Measurements from ENCODE around the gene EFHC1. TPM values are rescaled to one million over a fixed set of nuclear protein-coding genes. Genes with fewer than 3 reads are reported as not detected.
A peak's percentile ranks its signal among the peaks of the same experiment; 100 is the strongest.

The EFHC1 gene
- total RNA-seq, 2 donors from 2014 or later, result 11.5 to 17.4 TPM

GRCh38 chr6:52504782-52505136 lies 84.6 kb downstream of the EFHC1 start:
- peaks cover 19% of the 10 kb centered on the region for H3K4me1 ChIP-seq
- intact Hi-C loops (cut with DNase I), result no loop called here
- no peak for ATAC-seq
- no peaks in the 10 kb centered on the region for H3K27me3 ChIP-seq
- H3K9me3 ChIP-seq, result no peaks in the 10 kb centered on the region
- 60 to 78% methylated on average over 1 to 10 of the region's 10 CpGs for WGBS, 2 donors
- peak overlapping the region; percentile 50 to 86 (median 80) for H3K27ac ChIP-seq
- H3K36me3 ChIP-seq (replicated peaks in 1 of 2; ENCODE audit: insufficient read depth in 1 of 2, low read depth in 2 of 2), result no peaks in the 10 kb centered on the region
- TF ChIP-seq CTCF (IDR thresholded peaks at IDR 0.05) (no peak), POLR2A (IDR thresholded peaks at IDR 0.05) (no peak)
- no peak overlapping the region for H3K4me3 ChIP-seq
- DNase-seq, result peak in 1 of 4 donors; percentile 17

GRCh38 chr6:52505726-52506409 lies 85.7 kb downstream of the EFHC1 start:
- ATAC-seq, result no peak
- no peaks in the 10 kb centered on the region for H3K9me3 ChIP-seq
- no peaks in the 10 kb centered on the region for H3K27me3 ChIP-seq
- WGBS, 2 donors, result 86 to 91% methylated on average over 16 of the region's 16 CpGs
- H3K27ac ChIP-seq, result no peak overlapping the region
- TF ChIP-seq CTCF (IDR thresholded peaks at IDR 0.05) (no peak), POLR2A (IDR thresholded peaks at IDR 0.05) (no peak)
- no peak for DNase-seq
- no peaks in the 10 kb centered on the region for H3K36me3 ChIP-seq (replicated peaks in 1 of 2; ENCODE audit: insufficient read depth in 1 of 2, low read depth in 2 of 2)
- intact Hi-C loops (cut with DNase I), result no loop called here
- peaks cover 19% of the 10 kb centered on the region for H3K4me1 ChIP-seq
- H3K4me3 ChIP-seq, result no peak overlapping the region

GRCh38 chr6:52506476-52506875 lies 86.3 kb downstream of the EFHC1 start:
- Histone ChIP-seq H3K27ac (no peak overlapping the region), H3K9me3 (no peaks in the 10 kb centered on the region), H3K4me3 (no peak overlapping the region), H3K36me3 (replicated peaks in 1 of 2; ENCODE audit: insufficient read depth in 1 of 2, low read depth in 2 of 2) (no peaks in the 10 kb centered on the region), H3K4me1 (peaks cover 19% of the 10 kb centered on the region), H3K27me3 (no peaks in the 10 kb centered on the region)
- intact Hi-C loops (cut with DNase I), result no loop called here
- ATAC-seq, result no peak
- TF ChIP-seq POLR2A (IDR thresholded peaks at IDR 0.05) (no peak), CTCF (IDR thresholded peaks at IDR 0.05) (no peak)
- WGBS, 2 donors, result 86 to 95% methylated on average over 9 of the region's 9 CpGs
- no peak for DNase-seq

GRCh38 chr6:52507557-52508260 lies 87.6 kb downstream of the EFHC1 start:
- 78 to 97% methylated on average over 3 of the region's 3 CpGs for WGBS, 2 donors
- H3K36me3 ChIP-seq (replicated peaks in 1 of 2; ENCODE audit: insufficient read depth in 1 of 2, low read depth in 2 of 2), result no peaks in the 10 kb centered on the region
- DNase-seq, result peak in 1 of 4 donors; percentile 20
- no peaks in the 10 kb centered on the region for H3K27me3 ChIP-seq
- no peak for ATAC-seq
- no peak overlapping the region for H3K4me3 ChIP-seq
- H3K27ac ChIP-seq, result no peak overlapping the region
- H3K4me1 ChIP-seq, result peaks cover 19% of the 10 kb centered on the region
- TF ChIP-seq CTCF (IDR thresholded peaks at IDR 0.05) (no peak), POLR2A (IDR thresholded peaks at IDR 0.05) (no peak)
- intact Hi-C loops (cut with DNase I), result no loop called here
- no peaks in the 10 kb centered on the region for H3K9me3 ChIP-seq
